Adrenal gland (tissue), 5 donors: Measurements from ENCODE around the gene SH3BGRL2.
"Not testable (repeated sequence)": the region's sequence is repeated elsewhere in the genome, so short reads cannot be mapped to it uniquely, and the experiment has no call there.

Experiments used
- POLR2A ChIP-seq, 2 donors: fragments of 450-650 bp; IDR thresholded peaks; one replicate each; pipeline ENCODE4 v1.6.1; 2017; ENCODE audit warnings: antibody characterized with exemption in 2 of 2, mild to moderate bottlenecking in 2 of 2, moderate library complexity in 1 of 2
- TF ChIP-seq, protein P1 (sequence below), 6 experiments: fragments of 450-650 bp in 4 of 6; fragments of 200-600 bp in 2 of 6; sonication (generic) in 1 of 6; IDR thresholded peaks; 1 replicate in 5 of 6; 2 replicates in 1 of 6; pipeline versions ENCODE4 v1.5.1 to v1.8.0; 2016 to 2021; ENCODE audit warnings: antibody characterized with exemption in 6 of 6, mild to moderate bottlenecking in 2 of 6, moderate library complexity in 1 of 6
- donor health status: DM: no; HTN: no; CAD: no.

DNA sequence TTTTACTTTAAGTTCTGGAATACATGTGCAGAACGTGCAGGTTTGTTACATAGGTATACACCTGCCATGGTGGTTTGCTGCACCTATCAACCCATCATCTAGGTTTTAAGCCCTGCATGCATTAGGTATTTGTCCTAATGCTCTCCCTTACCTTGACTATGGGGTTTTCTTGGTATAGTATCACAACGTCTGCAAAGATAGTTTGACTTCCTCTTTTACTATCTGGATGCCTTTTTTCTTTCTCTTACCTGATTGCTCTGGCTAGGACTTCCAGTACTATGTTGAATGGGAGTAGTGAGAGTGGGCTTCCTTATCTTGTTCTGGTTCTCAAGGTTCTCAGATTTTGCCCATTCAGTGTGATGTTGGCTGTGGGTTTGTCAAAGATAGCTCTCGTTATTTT, 115.2 kb downstream of the SH3BGRL2 start:
- not testable (repeated sequence) for TF ChIP-seq POLR2A (IDR thresholded peaks at IDR 0.05)
- TF ChIP-seq, protein P1, sequence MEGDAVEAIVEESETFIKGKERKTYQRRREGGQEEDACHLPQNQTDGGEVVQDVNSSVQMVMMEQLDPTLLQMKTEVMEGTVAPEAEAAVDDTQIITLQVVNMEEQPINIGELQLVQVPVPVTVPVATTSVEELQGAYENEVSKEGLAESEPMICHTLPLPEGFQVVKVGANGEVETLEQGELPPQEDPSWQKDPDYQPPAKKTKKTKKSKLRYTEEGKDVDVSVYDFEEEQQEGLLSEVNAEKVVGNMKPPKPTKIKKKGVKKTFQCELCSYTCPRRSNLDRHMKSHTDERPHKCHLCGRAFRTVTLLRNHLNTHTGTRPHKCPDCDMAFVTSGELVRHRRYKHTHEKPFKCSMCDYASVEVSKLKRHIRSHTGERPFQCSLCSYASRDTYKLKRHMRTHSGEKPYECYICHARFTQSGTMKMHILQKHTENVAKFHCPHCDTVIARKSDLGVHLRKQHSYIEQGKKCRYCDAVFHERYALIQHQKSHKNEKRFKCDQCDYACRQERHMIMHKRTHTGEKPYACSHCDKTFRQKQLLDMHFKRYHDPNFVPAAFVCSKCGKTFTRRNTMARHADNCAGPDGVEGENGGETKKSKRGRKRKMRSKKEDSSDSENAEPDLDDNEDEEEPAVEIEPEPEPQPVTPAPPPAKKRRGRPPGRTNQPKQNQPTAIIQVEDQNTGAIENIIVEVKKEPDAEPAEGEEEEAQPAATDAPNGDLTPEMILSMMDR (IDR thresholded peaks at IDR 0.05): not testable (repeated sequence)
